ENCODE measurements around the gene ZNF207.
"Not testable (repeated sequence)": the region's sequence is repeated elsewhere in the genome, so short reads cannot be mapped to it uniquely, and the experiment has no call there.

Gene ZNF207

GRCh38 chr17:32385971-32386370, 36.0 kb downstream of the ZNF207 start:
- DNase-seq (ENCODE audit: low read depth in 2 of 3, low spot score in 2 of 3) = no peak

- DNase-seq (ENCODE audit: low read depth in 2 of 3, low spot score in 2 of 3) = no peak
Measured at GRCh38 chr17:32386844-32387243, 36.9 kb downstream of the ZNF207 start.

- DNase-seq (ENCODE audit: low read depth in 2 of 3, low spot score in 2 of 3) = not testable (repeated sequence)
Measured at GRCh38 chr17:32388128-32388527, 38.2 kb downstream of the ZNF207 start.

GRCh38 chr17:32388613-32389459, 38.9 kb downstream of the ZNF207 start:
- DNase-seq (ENCODE audit: low read depth in 2 of 3, low spot score in 2 of 3) = no peak

- DNase-seq (ENCODE audit: low read depth in 2 of 3, low spot score in 2 of 3) = no peak
Measured at GRCh38 chr17:32393904-32394303, 43.9 kb downstream of the ZNF207 start.

- DNase-seq (ENCODE audit: low read depth in 2 of 3, low spot score in 2 of 3) = no peak
Measured at GRCh38 chr17:32396343-32396742, 46.4 kb downstream of the ZNF207 start.

- no peak for DNase-seq (ENCODE audit: low read depth in 2 of 3, low spot score in 2 of 3)
Measured at GRCh38 chr17:32398946-32399345, 49.0 kb downstream of the ZNF207 start.

- not testable (repeated sequence) for DNase-seq (ENCODE audit: low read depth in 2 of 3, low spot score in 2 of 3)
Measured at GRCh38 chr17:32410085-32410484, 60.1 kb downstream of the ZNF207 start.

- DNase-seq (ENCODE audit: low read depth in 2 of 3, low spot score in 2 of 3) = no peak
Measured at GRCh38 chr17:32426894-32427293, 76.9 kb downstream of the ZNF207 start.

- DNase-seq (ENCODE audit: low read depth in 2 of 3, low spot score in 2 of 3) = no peak
Measured at GRCh38 chr17:32429598-32429997, 79.6 kb downstream of the ZNF207 start.
